G401.6 (cell line): ENCODE measurements around the gene ITGA3.

ENCODE experiments used
- FAIRE-seq: peaks from 2 replicates; lab custom pipeline; 2012; peaks lifted over from hg19 to GRCh38; lab: Jason Lieb, UNC

Gene ITGA3

DNA sequence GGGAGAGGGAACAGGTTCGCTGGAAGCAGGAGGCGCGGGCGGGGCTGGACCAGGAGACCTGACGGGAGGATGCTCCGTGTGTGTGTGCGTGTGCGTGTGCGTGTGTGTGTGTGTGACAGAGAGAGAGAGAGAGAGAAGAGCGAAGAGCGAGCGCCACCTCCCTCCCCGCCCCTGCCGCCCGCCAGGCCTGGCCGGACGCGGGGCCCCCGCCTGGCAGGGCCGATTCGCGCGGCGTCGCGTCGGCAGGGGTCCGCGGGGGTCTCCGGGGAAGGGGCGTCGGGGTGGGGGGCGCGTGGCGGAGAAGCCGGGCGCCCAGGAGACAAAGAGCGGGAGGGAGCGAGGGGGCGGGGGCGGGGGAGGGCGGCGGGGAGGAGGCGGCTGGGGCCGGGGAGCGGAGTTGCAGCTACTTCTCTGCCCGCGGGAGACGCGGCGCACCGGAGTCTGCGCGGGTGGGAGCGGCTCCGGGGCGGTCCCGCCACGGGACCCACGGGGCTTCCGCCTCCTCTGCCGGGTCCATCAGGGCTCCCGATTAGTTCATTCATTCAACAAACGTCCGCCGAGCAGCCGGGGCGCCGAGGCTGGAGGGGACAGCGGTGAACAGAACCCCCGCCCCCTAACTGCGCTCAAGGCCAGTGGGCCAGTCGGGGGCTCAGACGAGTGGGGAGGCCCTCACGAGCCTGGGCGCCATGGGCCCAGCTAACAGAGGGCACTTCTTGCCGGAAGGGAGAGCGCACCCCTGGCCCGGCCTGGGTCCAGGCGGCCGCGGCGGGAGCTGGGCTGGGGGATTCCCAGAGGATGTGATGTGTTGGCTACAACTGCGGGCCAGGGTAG, 74.0 kb downstream of the ITGA3 start, which contains the start of gene SAMD14:
Gene SAMD14 (minus strand): TSS at position 433 of the 831 bp plus-strand sequence. CDS start 5,201 bp downstream, outside the sequence.
- FAIRE-seq = no peak

DNA sequence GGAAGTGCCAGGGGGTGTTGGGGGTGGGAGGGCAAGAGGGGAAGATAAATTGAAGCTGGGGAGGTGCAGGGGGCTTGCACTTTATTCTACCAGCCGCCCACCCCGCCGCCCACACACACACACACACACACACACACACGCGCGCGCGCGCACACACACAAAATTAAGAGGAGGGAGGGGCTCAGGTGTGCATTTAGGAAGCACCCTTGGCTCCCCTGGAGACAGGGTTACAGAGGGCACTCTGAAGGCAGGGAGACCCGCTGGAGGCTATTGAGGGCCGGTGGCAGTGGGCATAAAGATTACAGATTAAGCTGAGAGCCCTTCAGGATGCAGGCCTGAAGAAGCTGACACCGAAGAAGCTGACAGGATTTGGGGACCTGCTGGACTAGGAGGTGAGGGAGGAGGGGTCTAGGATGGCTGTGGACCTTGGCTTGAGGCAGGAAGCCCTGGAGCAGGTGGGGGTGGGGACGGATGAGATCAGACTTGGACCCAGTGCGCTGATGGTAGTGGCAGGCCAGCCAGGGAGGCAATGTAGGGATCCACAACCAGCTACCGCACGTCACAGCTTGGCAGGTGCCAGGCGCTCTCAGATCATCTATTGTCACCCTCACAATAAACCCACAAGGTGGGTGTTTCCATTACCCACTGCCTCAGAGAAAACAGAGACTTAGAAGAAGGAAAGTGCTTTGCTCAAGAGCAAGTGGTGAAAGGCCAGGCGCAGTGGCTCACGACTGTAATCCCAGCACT, 74.8 kb downstream of the ITGA3 start:
- no peak for FAIRE-seq

DNA sequence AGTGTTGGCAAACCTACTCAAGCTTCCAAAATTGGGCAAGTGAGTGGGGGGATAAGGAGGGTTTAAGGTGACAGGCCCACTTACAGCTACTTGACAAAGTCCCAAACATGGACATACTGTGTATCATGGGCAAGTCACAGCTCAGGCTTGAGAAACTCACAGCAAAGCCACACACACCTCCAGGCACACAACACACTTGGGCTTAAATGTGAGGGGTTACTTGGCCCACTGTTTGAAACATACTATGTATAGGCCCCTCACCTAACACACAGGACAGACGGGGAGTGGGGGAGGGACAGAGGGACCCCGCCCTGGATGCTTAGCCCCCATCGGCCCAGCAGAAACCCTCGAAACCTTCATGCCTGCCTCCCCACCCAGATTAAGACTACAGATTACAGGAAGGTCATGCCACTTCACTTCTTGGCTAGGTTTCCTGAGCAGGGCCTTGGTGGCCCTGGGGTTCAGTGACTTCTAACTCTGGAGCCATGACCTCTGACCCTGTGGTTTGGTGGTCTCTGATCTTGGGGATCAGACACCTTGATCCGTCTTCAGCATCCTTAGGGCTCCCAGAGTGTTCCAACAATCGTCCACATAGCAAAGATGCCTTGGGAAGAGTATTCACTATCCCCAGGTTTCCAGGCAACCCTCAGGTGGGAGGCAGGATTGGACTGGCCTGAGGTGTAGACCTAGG, 76.3 kb downstream of the ITGA3 start:
- no peak for FAIRE-seq

DNA sequence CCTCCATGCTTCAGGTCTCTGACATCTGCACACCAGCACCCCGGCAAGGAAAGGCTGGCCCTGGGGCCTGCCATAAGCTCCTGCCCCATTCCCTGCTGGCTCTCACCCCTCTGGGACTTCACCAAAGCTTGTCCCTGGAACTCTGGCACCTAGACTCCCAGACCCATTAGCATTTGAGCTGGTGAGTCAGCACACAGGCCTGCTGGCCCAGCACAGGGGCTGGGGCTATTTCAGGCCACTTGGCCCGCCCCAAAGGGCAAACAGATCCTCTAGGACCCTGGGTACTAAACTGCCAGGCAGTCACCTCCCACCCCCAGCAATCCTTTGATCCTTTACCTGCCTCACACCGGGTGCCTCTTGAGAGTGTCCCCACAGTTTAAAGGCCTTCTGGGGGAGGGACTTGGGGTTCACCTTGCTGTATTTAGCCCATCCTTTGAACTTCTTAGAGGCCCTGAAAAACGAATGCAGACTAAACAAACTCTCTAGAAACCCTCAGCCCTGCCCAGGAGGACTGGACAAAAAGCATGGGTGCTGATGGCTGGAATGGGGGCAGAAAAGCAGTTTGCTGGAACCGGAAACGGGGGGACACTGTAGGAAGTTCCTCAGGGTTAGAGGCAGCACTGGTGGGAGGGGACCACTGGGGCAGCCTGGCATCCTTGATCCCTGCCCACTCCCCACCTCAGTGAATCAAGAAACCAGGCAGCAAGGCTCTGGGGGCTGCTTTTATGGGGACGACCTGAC, 77.3 kb downstream of the ITGA3 start:
- peak; percentile 37 for FAIRE-seq

DNA sequence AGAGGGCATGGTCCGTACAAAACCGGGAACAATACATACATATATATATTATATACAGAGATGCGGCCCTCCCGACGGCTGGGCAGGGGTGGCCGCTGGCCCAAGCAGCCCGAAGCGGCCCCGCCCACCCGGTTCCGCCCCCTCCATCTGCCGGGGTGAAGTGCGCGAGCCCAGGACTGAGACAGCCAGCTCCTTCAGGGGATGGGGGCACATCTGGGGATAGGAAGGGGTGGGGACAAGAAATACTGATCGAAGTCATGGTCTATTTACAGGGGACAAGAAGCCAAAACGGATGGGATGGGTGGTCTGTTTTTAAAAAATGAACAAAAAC, 77.8 kb downstream of the ITGA3 start:
- FAIRE-seq = no peak

DNA sequence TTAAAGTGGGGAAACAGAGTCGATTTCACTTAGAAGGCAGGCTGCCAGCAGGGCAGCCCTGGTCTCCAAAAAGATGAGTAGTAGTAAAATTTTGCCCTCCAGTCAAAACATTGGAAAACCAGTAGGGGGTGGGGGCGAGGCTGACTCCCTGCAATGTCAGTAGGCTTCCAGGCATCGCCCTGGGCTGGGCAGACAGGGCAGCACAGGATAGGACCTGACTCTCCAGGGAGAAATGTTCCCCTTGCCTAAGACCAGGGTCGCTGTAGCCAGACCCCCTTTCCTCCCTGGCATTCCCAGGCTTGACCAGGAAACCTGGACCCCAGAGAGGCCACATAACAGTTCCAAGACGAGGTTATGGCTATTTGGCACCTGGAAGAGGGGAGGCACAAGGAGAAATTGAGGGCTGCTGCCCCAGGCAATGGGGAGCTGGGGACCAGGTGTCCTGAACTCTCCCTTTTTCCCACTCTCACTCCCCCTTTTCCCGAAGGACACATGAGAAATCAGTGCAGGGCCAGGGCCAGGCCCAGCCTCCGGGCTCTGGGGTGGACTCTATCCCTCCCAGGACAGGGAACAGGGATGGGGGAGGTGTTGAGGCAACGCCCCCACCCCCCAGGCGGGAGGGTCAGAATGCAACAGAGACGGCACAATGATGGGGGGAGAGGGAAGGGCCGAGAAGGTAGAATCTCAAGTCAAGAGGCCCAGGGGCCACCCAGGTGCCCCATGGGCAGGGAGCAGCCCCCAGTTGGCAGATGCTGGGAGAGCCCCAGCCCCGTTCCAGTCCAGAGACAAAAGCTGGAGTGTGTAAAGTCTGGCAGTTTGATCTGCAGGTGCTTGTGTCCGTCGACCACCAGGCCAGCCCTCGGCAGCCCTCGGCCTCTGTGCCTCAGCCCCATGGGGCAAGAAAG, 78.5 kb downstream of the ITGA3 start:
- FAIRE-seq = no peak

DNA sequence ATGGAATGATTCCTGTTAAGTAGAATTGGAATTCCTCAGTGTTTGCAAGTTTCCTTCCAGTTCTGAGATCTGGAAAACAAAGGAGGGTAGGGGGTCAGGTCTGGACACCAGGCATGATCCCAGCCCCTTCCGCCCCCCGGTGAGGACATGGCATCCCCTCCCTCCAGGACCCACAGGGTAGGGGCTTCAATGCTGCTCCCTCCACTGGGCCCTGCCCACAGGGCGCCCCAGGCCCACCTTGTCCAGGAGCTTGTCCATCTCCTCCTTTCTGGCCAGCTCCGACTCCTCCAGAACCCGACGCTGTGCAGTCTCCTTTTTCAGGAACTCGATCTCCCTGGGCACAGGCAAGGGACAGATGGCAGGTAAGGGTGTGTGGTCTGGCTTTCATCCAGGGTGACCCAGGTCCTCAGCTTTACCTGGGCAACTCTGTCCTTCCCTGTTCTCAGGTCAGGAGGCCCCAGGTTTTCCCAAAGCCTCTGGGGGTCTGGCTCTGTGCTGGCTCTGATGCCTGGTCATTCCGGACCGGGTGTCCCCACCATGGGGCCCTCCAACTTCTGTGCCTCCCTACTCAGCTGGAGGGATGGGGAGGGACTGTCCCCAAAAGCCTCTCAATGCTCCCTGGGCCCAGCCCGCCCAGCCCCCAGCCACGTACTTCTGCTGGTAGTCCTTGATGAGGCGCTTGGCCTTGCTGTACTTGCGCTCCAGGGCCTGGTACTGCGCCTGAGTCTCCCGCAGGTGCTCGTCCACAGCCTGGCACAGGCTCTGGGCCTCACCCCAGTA, 79.6 kb downstream of the ITGA3 start:
- no peak for FAIRE-seq

DNA sequence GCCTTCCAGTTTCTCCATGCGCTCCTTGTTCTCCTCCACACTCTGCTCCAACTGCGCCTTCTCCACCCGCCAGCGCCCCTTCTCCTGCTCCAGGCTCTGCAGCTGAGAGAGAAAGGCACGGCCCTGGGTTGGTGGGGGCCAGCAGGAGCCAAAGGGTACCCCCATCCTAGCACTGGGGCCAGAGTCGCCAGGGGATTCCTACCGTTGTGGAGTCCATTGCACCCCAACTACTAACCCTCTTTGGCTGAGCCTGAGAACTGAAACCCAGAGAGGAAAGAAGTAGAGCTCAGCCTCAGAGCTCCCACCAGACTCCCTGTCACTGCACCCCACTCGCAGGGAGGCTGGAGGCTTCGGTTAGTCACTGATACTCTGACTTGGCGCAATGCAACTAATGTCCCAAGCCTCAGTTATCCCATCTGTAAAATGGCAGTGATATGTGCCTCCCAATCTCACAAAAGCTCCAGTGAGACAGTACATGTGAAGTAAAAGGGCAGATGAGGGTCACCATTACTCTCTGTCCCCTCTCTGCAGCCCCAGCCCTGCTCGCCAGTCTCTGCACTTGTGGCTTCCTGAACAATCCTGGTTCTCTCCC, 80.3 kb downstream of the ITGA3 start:
- FAIRE-seq = no peak

DNA sequence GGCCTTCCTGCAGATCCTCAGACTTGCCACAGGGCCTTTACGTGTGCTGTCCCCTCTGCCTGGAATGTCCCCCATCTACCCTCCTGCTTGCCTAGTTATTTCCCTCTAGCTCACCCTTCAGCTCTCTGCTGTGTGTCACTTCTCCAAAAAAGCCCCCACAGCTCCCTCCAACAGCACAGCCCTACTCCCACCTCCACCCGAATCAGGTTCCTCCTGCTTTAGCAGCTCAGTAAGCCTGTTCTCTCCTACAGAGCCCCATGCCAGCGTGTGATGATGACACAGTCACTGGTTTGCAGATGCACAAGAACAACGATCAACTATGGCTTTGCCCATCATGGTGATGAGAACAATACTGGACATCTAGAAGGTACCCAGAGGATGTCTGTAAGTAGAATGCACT, 81.1 kb downstream of the ITGA3 start:
- FAIRE-seq = no peak

DNA sequence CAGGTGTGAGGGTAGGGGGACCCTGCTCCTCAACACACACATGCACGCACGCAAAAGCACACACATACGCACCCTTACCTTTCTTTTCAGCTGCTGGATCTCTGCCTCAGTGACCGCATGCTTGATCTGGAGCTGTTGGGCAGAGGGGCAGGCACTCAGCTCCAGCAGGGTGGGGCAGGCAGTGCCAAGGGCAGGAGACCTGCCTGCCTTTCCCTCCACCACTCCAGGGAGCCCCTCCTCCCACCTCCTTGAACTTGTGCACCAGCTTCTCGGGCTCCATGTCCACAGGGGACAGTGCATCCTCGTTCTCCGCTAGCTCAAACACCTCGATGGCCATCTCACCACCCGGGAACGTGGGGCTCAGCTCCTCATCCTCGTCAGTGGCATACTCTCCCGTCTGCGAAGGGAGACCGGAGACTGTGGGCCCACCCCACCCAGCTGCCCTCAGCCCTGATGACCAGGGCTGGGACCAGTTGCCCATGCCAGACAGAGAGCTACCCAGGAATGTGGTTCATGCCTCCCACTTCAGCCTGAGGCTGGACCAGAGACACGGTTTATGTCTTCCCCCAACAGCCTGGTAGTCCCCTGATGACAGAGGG, 83.4 kb downstream of the ITGA3 start:
- no peak for FAIRE-seq
